Ishikawa (cell line): ENCODE results near the gene RHBDD1.

ENCODE experiments used
- TAF1 ChIP-seq: IDR thresholded peaks from 2 replicates; pipeline ENCODE4 v1.6.1; 2012; ENCODE audit warnings: low read depth, mild to moderate bottlenecking
- TCF12 ChIP-seq: IDR thresholded peaks from 2 replicates; pipeline ENCODE4 v1.6.1; 2012; ENCODE audit warnings: low read depth
- TEAD4 ChIP-seq: IDR thresholded peaks from 2 replicates; pipeline ENCODE4 v1.6.1; 2012
- TF ChIP-seq, protein P1 (sequence below): IDR thresholded peaks from 2 replicates; pipeline ENCODE4 v1.6.1; 2012; ENCODE audit warnings: low read depth, mild to moderate bottlenecking

DNA sequence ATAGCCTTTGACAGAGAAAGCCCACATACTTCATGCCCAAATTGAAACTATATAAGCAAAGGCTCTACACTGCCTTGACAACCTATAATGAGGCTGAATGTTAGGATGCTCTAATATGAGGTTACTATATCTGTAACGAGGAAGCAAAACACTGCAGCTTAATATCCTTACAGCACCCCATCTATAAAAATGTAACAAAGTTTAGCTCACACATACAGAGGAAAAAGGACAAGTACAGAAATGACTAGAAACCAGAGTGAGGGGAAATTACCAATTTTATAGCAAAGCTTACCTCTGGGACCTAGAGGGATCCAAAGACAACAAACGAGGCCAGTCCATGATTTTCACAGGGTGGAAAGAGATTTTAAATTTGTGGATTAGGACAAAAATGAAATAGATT lies 189.7 kb downstream of the RHBDD1 start:
- TF ChIP-seq TAF1 (no peak), TCF12 (no peak), TEAD4 (no peak)
- TF ChIP-seq, protein P1, sequence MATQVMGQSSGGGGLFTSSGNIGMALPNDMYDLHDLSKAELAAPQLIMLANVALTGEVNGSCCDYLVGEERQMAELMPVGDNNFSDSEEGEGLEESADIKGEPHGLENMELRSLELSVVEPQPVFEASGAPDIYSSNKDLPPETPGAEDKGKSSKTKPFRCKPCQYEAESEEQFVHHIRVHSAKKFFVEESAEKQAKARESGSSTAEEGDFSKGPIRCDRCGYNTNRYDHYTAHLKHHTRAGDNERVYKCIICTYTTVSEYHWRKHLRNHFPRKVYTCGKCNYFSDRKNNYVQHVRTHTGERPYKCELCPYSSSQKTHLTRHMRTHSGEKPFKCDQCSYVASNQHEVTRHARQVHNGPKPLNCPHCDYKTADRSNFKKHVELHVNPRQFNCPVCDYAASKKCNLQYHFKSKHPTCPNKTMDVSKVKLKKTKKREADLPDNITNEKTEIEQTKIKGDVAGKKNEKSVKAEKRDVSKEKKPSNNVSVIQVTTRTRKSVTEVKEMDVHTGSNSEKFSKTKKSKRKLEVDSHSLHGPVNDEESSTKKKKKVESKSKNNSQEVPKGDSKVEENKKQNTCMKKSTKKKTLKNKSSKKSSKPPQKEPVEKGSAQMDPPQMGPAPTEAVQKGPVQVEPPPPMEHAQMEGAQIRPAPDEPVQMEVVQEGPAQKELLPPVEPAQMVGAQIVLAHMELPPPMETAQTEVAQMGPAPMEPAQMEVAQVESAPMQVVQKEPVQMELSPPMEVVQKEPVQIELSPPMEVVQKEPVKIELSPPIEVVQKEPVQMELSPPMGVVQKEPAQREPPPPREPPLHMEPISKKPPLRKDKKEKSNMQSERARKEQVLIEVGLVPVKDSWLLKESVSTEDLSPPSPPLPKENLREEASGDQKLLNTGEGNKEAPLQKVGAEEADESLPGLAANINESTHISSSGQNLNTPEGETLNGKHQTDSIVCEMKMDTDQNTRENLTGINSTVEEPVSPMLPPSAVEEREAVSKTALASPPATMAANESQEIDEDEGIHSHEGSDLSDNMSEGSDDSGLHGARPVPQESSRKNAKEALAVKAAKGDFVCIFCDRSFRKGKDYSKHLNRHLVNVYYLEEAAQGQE: no peak
